HG03558 (cell line): ENCODE measurements around the gene HEMK1.

Experiments
- ATAC-seq: cut with Tn5 transposase; IDR thresholded peaks from one replicate; pipeline ENCODE4 v1.9.1; 2021; ENCODE audit warnings: moderate number of reproducible peaks; ENCODE audit not compliant: unreplicated experiment; ENCODE audit errors: extremely low read depth

The HEMK1 gene

GRCh38 chr3:50611464-50612233 lies 42.3 kb downstream of the HEMK1 start, which contains the start of gene CISH:
CISH (minus strand) TSS chr3:50611774; CDS start chr3:50611650, 124 bp downstream.
- ATAC-seq, result peak; percentile 42

- ATAC-seq, result no peak
Observed at GRCh38 chr3:50612234-50612882, 43.0 kb downstream of the HEMK1 start.

- ATAC-seq, result no peak
Observed at GRCh38 chr3:50612970-50613846, 43.9 kb downstream of the HEMK1 start.

- ATAC-seq, result no peak
Observed at GRCh38 chr3:50615190-50615589, 45.9 kb downstream of the HEMK1 start.

GRCh38 chr3:50616003-50616769 lies 46.9 kb downstream of the HEMK1 start:
- ATAC-seq, result peak; percentile 26

- ATAC-seq, result peak; percentile 39
Observed at GRCh38 chr3:50616770-50617095, 47.4 kb downstream of the HEMK1 start.

GRCh38 chr3:50617096-50617791 lies 47.9 kb downstream of the HEMK1 start, which contains the start of gene MAPKAPK3:
MAPKAPK3 (plus strand) TSS chr3:50617151; CDS start chr3:50617566, 415 bp downstream.
- ATAC-seq, result no peak

GRCh38 chr3:50617911-50618481 lies 48.7 kb downstream of the HEMK1 start:
- no peak for ATAC-seq

- ATAC-seq, result no peak
Observed at GRCh38 chr3:50620420-50620819, 51.1 kb downstream of the HEMK1 start.

GRCh38 chr3:50620820-50621219 lies 51.5 kb downstream of the HEMK1 start:
- ATAC-seq, result no peak

- ATAC-seq, result no peak
Observed at GRCh38 chr3:50622881-50623280, 53.6 kb downstream of the HEMK1 start.

- ATAC-seq, result no peak
Observed at GRCh38 chr3:50623840-50624474, 54.6 kb downstream of the HEMK1 start.

GRCh38 chr3:50624634-50625033 lies 55.3 kb downstream of the HEMK1 start:
- no peak for ATAC-seq

GRCh38 chr3:50625231-50626182 lies 56.2 kb downstream of the HEMK1 start:
- no peak for ATAC-seq

GRCh38 chr3:50626401-50626800 lies 57.1 kb downstream of the HEMK1 start:
- no peak for ATAC-seq

- no peak for ATAC-seq
Observed at GRCh38 chr3:50627407-50628051, 58.2 kb downstream of the HEMK1 start.

GRCh38 chr3:50628601-50629000 lies 59.3 kb downstream of the HEMK1 start:
- ATAC-seq, result no peak
